Natural killer cell treated with Interleukin-12 subunit alpha and Interleukin-12 subunit beta and Interleukin-15 and Interleukin-18, amount 100 ng/mL, for 72 hours (primary cell): ENCODE data around the gene TMEM81. TPM values are rescaled to one million over a fixed set of nuclear protein-coding genes. Genes with fewer than 3 reads are reported as not detected.

Source experiments
- ATAC-seq, 2 donors: fragments of 150-1000 bp; cut with Tn5 transposase in 1 of 2; sonication (Bioruptor Pico), chemical (Tn5 transposase) in 1 of 2; 2 replicates each; pipeline ENCODE4 v1.10.0; 2021
- DNase-seq: peaks from one replicate; pipeline ENCODE4 v3.0.0; 2022; ENCODE audit warnings: low spot score
- H3K27ac Mint-ChIP-seq, 2 donors: 1 replicate in 1 of 2; 2 replicates in 1 of 2; pipeline ENCODE4 v1.8.0; 2022; ENCODE audit warnings: mixed read lengths in 2 of 2, mild to moderate bottlenecking in 1 of 2, moderate library complexity in 1 of 2
- H3K27me3 Mint-ChIP-seq, 2 donors: 1 replicate in 1 of 2; 2 replicates in 1 of 2; pipeline ENCODE4 v1.8.0; 2022; ENCODE audit warnings: mixed read lengths in 2 of 2
- H3K36me3 Mint-ChIP-seq: one replicate; pipeline ENCODE4 v1.8.0; 2022; ENCODE audit warnings: mixed read lengths
- H3K4me1 Mint-ChIP-seq, 2 donors: 1 replicate in 1 of 2; 2 replicates in 1 of 2; pipeline ENCODE4 v1.8.0; 2022; ENCODE audit warnings: low read depth in 2 of 2, mixed read lengths in 2 of 2, mild to moderate bottlenecking in 1 of 2
- H3K4me3 Mint-ChIP-seq: one replicate; pipeline ENCODE4 v1.8.0; 2022; ENCODE audit warnings: mixed read lengths
- H3K9me3 Mint-ChIP-seq: 2 replicates; pipeline ENCODE4 v1.8.0; 2022; ENCODE audit warnings: mixed read lengths
- total RNA-seq, 2 donors: library from RNA; stranded (reverse); gene quantifications; one replicate each; pipeline ENCODE4 v1.2.3, GENCODE V29; 2022

The TMEM81 gene
- total RNA-seq, 2 donors from 2014 or later: 3.0 to 7.2 TPM

DNA sequence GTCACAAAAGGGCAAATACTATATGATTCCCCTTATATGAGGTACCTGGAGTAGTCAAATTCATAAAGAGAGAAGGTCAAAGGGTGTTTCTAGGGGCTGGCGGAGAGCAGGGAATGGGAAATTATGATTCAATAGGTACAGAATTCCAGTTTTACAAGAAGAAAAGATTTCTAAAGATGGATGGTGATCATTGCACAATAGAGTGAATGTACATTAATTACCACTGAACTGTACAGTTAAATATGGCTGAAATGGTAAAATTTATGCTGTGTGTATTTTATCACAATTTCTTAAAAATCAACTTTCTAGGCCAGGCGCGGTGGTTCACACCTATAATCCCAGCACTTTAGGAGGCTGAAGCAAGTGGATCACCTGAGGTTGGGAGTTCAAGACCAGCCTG, 18.1 kb upstream of the TMEM81 start:
- Mint-ChIP-seq H3K36me3 (peaks cover 32% of the 10 kb centered on the region), H3K4me1 (peaks cover 4 to 5% of the 10 kb centered on the region in 2 donors), H3K27ac (no peak overlapping the region), H3K4me3 (no peak overlapping the region), H3K9me3 (no peaks in the 10 kb centered on the region), H3K27me3 (no peaks in the 10 kb centered on the region)
- ATAC-seq (no peak), DNase-seq (no peak)

DNA sequence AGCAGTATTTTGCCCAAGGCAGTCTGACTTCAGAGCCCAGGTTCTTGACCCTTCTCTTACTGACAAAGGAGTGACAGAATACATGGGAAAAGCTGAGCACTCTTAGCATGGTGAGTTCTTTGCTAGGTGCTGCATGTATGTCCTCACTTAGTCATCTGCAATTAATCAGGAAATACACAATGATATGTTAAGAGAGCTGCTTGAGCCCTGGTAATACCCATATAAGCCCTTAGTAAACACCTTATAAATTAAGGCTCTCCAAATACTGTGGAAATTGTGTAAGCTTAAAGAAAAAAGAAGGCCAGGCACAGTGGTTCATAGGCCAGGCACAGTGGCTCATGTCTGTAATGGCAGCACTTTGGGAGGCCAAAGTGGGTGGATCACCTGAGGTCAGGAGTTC, 14.0 kb upstream of the TMEM81 start:
- Mint-ChIP-seq H3K27ac (no peak overlapping the region), H3K4me3 (no peak overlapping the region), H3K4me1 (no peaks in the 10 kb centered on the region), H3K36me3 (peaks cover 40% of the 10 kb centered on the region), H3K9me3 (no peaks in the 10 kb centered on the region), H3K27me3 (no peaks in the 10 kb centered on the region)
- DNase-seq (no peak), ATAC-seq (no peak)

DNA sequence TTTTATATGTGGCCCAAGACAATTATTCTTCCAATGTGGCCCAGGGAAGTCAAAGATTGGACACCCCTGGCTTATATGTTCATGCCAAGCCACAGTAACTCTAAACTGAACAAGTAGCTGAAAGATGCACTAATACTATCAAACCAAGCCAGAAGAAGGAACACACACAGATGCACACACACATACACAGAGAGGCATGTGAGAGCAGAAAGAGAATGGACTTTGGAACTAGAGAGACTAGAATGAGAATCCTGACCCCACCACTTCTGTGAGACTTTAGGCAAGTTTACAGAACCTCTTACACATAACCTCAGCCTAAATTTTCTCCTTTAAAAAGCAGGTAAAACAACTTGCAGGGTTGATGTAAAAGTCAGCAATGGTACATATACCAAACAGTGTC, 11.2 kb upstream of the TMEM81 start:
- DNase-seq (no peak), ATAC-seq (no peak)
- Mint-ChIP-seq H3K4me1 (peaks cover 0 to 3% of the 10 kb centered on the region in 2 donors), H3K27ac (no peak overlapping the region), H3K9me3 (no peaks in the 10 kb centered on the region), H3K27me3 (no peaks in the 10 kb centered on the region), H3K4me3 (no peak overlapping the region), H3K36me3 (peaks cover 35% of the 10 kb centered on the region)

DNA sequence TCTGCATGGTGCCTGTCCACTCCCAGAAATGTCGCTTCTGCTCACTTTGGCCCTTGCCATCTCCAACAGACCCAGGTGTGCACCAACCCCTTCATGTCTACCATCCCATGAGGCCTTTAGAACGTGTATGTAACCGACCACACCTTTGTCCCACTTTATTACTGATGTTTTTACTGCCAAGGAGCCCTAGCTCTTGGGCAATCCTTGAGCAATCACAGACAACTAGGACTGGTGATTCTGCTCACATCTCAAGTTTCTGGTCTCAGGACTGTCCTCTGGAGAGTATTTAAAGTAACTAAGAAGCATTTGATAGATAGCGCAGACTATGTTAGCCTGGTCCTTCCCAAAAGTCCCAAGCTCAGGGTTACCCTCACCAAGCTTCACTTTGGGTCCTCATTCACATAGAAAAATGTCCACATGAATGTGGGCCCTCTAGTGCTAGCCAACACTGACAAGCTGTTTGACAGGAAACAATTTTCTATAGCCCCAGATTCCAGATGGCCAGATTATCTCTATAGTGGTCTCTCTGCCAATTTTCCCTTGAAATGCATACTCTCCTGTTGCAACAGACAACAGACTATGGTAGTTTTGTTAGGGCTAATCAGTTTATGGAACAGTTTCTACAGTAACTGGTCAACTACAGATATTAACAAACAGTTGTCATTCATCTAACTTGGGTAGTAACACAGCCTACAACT, 6.9 kb upstream of the TMEM81 start:
- no peak for ATAC-seq
- H3K27me3 Mint-ChIP-seq: no peaks in the 10 kb centered on the region
- H3K4me1 Mint-ChIP-seq: peaks cover 0 to 6% of the 10 kb centered on the region in 2 donors
- no peak overlapping the region for H3K4me3 Mint-ChIP-seq
- peaks cover 32% of the 10 kb centered on the region for H3K36me3 Mint-ChIP-seq
- no peaks in the 10 kb centered on the region for H3K9me3 Mint-ChIP-seq
- no peak overlapping the region for H3K27ac Mint-ChIP-seq
- DNase-seq: no peak

DNA sequence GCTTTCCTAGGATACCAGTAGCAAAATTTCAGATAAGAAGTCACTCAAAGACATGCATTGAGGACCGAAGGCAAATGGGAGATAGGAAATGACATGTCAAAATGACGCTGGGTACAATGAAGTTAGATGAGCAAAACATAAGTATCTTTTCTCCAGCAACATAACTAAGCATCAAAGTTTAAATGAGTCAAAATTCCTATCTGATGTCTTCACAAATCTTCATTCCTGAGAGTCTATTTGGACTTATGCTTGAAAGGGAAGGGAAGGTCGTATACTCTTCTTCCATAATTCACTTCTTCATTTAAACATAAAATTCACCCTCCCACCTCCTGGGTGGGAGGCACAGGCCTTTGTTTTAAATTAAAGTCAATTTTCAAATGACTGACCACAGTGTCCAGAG, 4.1 kb upstream of the TMEM81 start:
- ATAC-seq (no peak), DNase-seq (no peak)
- Mint-ChIP-seq H3K4me3 (no peak overlapping the region), H3K27me3 (no peaks in the 10 kb centered on the region), H3K27ac (no peak overlapping the region), H3K36me3 (peaks cover 24% of the 10 kb centered on the region), H3K9me3 (no peaks in the 10 kb centered on the region), H3K4me1 (peaks cover 0 to 9% of the 10 kb centered on the region in 2 donors)

DNA sequence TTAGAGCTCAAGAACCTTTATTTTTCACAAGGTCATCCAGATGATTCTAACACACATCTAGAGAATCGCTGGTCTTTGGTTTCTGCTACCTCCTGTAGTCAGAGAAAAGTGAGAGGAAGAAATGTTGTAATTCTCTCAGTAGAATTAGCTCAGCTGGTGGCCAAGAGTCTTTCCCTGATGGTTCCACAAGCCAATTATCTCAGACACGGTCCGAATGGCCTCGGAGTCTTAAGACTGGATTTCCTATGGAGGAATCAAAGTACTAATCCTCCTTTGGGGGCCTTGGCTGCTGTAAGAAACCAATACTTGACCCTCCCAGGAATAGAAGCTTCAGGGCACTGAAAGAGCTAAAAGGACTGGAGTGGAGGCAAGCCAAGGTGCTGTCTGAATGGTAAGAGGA, 1.8 kb downstream of the TMEM81 start:
- ATAC-seq: no peak
- no peak for DNase-seq
- H3K9me3 Mint-ChIP-seq: no peaks in the 10 kb centered on the region
- H3K27ac Mint-ChIP-seq: no peak overlapping the region
- H3K4me1 Mint-ChIP-seq: peaks cover 0 to 8% of the 10 kb centered on the region in 2 donors
- H3K4me3 Mint-ChIP-seq: no peak overlapping the region
- peaks cover 13% of the 10 kb centered on the region for H3K36me3 Mint-ChIP-seq
- no peaks in the 10 kb centered on the region for H3K27me3 Mint-ChIP-seq

DNA sequence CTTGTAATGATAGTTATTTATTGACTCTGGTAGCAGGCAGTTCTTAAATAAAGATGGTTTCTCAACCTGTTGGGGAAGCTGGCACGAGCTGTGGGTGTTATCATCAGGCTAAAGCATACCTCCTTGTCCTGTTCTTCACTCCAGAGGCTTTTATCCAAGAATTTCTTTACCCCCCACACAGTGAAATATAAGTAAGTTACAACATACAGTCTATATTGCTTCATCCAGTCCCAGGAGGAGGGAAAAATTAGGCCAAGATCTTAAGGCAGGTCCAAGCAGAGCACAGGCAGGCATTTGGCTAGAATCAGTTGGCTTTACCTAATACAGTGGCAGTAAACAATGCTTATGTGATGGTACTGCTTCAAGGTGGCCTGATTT, 6.3 kb downstream of the TMEM81 start:
- DNase-seq (no peak), ATAC-seq (no peak)
- Mint-ChIP-seq H3K9me3 (no peaks in the 10 kb centered on the region), H3K4me3 (no peak overlapping the region), H3K27ac (no peak overlapping the region), H3K4me1 (peaks cover 0 to 5% of the 10 kb centered on the region in 2 donors), H3K27me3 (no peaks in the 10 kb centered on the region), H3K36me3 (peaks cover 2% of the 10 kb centered on the region)

DNA sequence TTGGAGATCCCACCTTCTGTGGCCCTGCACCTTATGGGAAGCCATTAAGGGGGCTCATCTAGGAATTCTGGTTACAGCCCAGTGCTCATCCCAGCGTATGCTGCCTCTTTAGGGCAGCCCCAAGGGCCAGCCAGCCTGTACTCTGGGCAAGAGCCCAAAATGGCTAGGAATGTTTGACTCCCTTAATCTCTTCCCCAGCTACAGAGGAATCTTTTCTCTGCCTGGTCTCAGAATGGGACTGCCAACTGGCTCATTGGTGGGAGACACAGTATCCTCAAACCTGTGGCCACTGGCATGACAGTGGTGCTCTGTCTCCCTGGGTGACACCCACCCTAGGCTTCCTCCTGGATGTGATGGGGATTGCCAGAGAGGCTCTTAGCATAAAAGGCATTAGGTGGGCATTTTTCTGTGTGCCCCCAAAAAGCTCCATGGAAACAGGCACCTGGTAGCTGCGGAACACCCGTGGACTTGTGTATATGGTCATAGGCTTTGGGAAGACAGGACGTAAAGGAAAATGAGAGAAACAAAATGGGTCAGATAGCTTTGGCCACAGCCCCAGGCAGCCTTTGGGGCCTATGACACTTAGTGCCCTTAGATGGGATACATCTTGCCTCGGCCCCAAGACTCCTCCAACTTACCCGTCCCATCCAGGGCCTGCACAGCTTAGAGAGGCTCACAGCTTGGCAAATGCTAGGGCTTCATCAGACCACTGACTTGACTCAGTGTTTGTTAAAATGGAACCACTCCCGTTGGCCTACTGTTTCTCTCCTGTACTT, 6.9 kb downstream of the TMEM81 start:
- DNase-seq: no peak
- no peak for ATAC-seq
- H3K27ac Mint-ChIP-seq: no peak overlapping the region
- H3K36me3 Mint-ChIP-seq: no peaks in the 10 kb centered on the region
- no peaks in the 10 kb centered on the region for H3K9me3 Mint-ChIP-seq
- no peak overlapping the region for H3K4me3 Mint-ChIP-seq
- peaks cover 0 to 5% of the 10 kb centered on the region in 2 donors for H3K4me1 Mint-ChIP-seq
- H3K27me3 Mint-ChIP-seq: no peaks in the 10 kb centered on the region

DNA sequence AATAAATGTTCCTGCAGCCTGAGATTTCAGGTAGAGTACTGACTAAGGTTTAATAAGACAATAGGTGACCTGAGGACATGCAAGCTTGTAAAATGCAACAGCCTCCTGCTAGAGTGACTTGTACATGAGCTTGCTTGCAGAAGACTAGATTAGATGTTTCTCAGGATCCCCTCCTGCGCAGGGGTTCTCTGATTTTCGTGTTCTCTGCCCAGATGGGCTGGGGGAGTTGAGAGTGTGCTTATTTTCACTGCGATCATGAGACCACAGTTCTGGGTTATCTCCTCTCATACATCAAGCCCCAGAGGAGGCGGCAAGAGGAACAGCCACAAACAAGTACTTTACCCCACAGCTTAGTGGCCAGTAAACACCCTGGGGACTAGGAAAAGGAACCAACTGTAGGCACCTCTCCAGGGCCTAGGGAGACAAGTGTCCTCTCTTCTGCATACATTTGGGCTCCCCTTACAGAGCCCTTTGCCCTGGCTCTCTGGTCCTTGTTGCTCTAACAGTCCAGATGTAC, 8.0 kb downstream of the TMEM81 start:
- no peak for ATAC-seq
- Mint-ChIP-seq H3K27me3 (no peaks in the 10 kb centered on the region), H3K27ac (no peak overlapping the region), H3K4me1 (peaks cover 0 to 5% of the 10 kb centered on the region in 2 donors), H3K36me3 (no peaks in the 10 kb centered on the region), H3K9me3 (no peaks in the 10 kb centered on the region), H3K4me3 (no peak overlapping the region)
- DNase-seq: no peak

DNA sequence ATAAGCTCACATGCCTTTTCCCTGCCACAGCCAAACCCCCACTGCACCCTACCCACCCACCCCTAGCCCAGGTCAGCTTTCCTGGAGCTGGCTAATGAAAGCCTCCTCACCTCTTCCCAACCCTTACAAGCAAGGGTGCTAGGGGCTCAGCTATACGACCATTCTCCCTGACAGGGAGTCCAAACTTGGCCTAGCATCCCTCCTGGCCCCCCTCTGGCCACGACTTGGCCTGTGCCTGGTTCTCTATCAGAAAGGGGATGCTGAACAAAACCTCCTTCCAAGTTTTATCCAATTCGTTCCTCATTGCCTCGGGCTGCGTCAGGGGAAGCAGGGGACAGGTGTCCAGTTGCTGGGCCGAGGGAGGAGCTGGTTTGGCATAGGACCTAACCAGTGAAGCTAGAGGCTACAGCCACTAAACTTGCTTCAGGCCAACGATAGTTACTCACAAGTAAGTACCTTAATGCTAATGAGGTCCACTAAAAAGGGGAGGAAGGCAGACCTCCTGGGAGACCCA, 8.6 kb downstream of the TMEM81 start:
- Mint-ChIP-seq H3K9me3 (no peaks in the 10 kb centered on the region), H3K4me3 (no peak overlapping the region), H3K36me3 (no peaks in the 10 kb centered on the region), H3K27me3 (no peaks in the 10 kb centered on the region), H3K4me1 (peaks cover 0 to 5% of the 10 kb centered on the region in 2 donors), H3K27ac (no peak overlapping the region)
- no peak for ATAC-seq
- no peak for DNase-seq

DNA sequence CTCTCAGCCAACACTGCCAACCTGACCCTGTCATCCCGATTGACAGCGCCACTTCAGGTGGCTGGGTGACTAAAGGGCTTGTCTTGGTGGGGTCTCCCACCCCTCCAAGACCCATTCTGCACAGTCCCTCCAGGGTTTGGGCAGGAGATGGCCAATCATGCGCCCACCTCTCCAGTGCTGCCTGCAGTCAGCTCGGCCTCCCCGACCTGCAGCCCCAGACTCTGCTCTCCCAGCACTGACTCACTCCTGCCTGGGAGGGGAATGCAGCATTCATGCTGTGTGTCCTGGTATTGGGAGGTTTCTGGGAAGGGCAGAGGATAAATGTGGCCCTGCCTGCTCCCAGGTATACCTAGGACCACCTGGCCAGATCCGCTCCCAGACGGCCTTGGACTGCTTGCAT, 9.7 kb downstream of the TMEM81 start:
- peak in 1 of 2 donors; percentile 3 for ATAC-seq
- H3K9me3 Mint-ChIP-seq: no peaks in the 10 kb centered on the region
- H3K4me1 Mint-ChIP-seq: peaks cover 0 to 5% of the 10 kb centered on the region in 2 donors
- DNase-seq: no peak
- H3K27ac Mint-ChIP-seq: no peak overlapping the region
- no peaks in the 10 kb centered on the region for H3K36me3 Mint-ChIP-seq
- H3K27me3 Mint-ChIP-seq: no peaks in the 10 kb centered on the region
- H3K4me3 Mint-ChIP-seq: no peak overlapping the region

DNA sequence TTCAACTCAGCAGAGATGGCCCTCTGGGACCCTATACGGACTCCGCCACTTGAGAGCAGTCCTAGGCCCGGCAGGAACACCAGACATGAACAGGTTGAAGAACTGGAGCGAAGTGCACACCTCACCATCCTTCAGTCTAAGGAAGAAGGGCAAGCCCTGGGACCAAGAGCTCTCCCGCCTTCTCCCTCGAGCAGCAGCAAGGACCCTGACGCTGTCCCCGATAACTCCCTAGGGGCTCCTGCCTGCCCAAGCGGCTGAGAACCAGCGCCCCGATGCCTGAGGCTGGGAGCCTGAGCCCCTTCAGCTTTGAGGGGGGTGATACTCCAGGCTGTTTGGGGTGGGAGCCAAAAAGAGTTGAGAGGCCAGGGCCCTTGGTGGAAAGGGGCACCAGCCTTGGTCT, 10.2 kb downstream of the TMEM81 start:
- no peak overlapping the region for H3K27ac Mint-ChIP-seq
- DNase-seq: no peak
- no peaks in the 10 kb centered on the region for H3K27me3 Mint-ChIP-seq
- no peak overlapping the region for H3K4me3 Mint-ChIP-seq
- peak in 1 of 2 donors; percentile 3 for ATAC-seq
- H3K9me3 Mint-ChIP-seq: no peaks in the 10 kb centered on the region
- no peaks in the 10 kb centered on the region for H3K36me3 Mint-ChIP-seq
- peaks cover 0 to 5% of the 10 kb centered on the region in 2 donors for H3K4me1 Mint-ChIP-seq

DNA sequence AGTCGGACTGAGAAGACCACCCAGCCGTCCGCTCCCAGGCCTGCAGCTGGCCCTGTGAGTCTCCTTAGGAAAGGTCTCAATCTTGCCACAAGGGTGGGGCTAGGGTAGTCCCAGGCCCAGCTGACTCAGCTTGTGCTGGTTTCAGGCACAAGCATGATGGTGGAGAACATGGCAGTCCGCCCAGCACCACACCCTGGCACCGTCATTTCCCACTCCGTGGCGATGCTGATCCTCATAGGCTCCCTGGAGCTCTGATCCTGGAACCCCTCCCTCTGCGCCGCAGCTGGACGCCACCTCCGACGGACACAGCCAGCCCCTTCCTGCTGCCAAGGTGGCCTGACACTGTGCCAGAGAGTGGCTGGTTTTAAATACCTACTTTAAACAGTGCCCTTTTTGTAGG, 10.7 kb downstream of the TMEM81 start:
- H3K36me3 Mint-ChIP-seq: no peaks in the 10 kb centered on the region
- no peaks in the 10 kb centered on the region for H3K9me3 Mint-ChIP-seq
- H3K4me3 Mint-ChIP-seq: no peak overlapping the region
- H3K27ac Mint-ChIP-seq: no peak overlapping the region
- DNase-seq (no peak), ATAC-seq (no peak)
- H3K27me3 Mint-ChIP-seq: no peaks in the 10 kb centered on the region
- peaks cover 0 to 5% of the 10 kb centered on the region in 2 donors for H3K4me1 Mint-ChIP-seq

DNA sequence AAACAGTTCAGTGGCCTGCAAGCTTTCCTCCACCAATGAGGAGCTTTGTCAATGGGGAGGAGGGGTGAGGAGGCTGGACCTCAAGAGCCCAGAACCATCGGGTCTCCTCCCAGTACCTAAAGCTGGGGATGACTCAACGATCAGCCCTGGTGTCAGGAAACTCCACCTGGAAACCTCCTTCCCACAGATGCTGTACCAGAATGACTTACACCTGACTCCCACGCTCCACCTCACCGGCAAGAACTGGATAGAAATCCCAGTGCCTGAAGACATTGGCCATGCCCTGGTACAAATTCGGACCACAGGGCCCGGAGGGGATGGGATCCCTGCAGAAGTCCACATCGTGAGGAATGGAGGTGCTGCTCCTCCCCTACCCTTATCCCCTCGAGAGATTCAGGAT, 11.4 kb downstream of the TMEM81 start:
- no peak overlapping the region for H3K27ac Mint-ChIP-seq
- H3K4me3 Mint-ChIP-seq: no peak overlapping the region
- DNase-seq (no peak), ATAC-seq (no peak)
- no peaks in the 10 kb centered on the region for H3K9me3 Mint-ChIP-seq
- no peaks in the 10 kb centered on the region for H3K36me3 Mint-ChIP-seq
- no peaks in the 10 kb centered on the region for H3K27me3 Mint-ChIP-seq
- H3K4me1 Mint-ChIP-seq: peaks cover 0 to under 1% of the 10 kb centered on the region in 2 donors
